OCI-LY1 (cell line): ENCODE data around the gene FAM228B.
"Not testable (repeated sequence)": the region's sequence is repeated elsewhere in the genome, so short reads cannot be mapped to it uniquely, and the experiment has no call there.

ENCODE experiments used
- CTCF ChIP-seq: fragments of 200-600 bp; sonication (generic), shearing (Covaris generic); IDR thresholded peaks from 2 replicates; pipeline ENCODE4 v1.5.1; 2017; ENCODE audit warnings: mild to moderate bottlenecking, antibody characterized with exemption, low read length, moderate library complexity, mixed read lengths
- EZH2 ChIP-seq: fragments of 200-600 bp; sonication (generic), shearing (Covaris generic); IDR thresholded peaks from 2 replicates; pipeline ENCODE4 v1.8.0; 2017; ENCODE audit warnings: borderline replicate concordance, mixed run types, mild to moderate bottlenecking, antibody characterized with exemption, low read length, moderate library complexity, mixed read lengths

- TF ChIP-seq EZH2, CTCF: not testable (repeated sequence)
Measured at GRCh38 chr2:24197213-24197612, 73.9 kb downstream of the FAM228B start.
